HL-60 (cell line): ENCODE data around the gene PNPLA6.

Experiments used
- CTCF ChIP-seq: IDR thresholded peaks from one replicate; pipeline ENCODE4 v1.5.1; 2011; ENCODE audit warnings: low read length, control low read depth, inconsistent platforms; ENCODE audit not compliant: insufficient read depth
- GABPA ChIP-seq: IDR thresholded peaks from 2 replicates; pipeline ENCODE4 v1.6.1; 2012; ENCODE audit warnings: low read depth

GRCh38 chr19:7549429-7550148 is 14.1 kb downstream of the PNPLA6 start:
- TF ChIP-seq GABPA (no peak), CTCF (no peak)
